H9 (cell line): Measurements from ENCODE around the gene DGKE. TPM values are rescaled to one million over a fixed set of nuclear protein-coding genes. Genes with fewer than 3 reads are reported as not detected.

Experiments
- DNase-seq: peaks from one replicate; pipeline ENCODE4 v3.0.0-alpha.2; 2017
- H2AFZ ChIP-seq: one replicate; pipeline ENCODE4 v1.6.1; 2013; ENCODE audit warnings: mild to moderate bottlenecking, low read length, control low read depth, moderate library complexity
- H2AK5ac ChIP-seq: 2 replicates; pipeline ENCODE4 v1.6.1; 2013; ENCODE audit warnings: low read length, control low read depth, mixed read lengths; ENCODE audit not compliant: insufficient read length
- H2BK120ac ChIP-seq: one replicate; pipeline ENCODE4 v1.6.1; 2013; ENCODE audit warnings: low read depth, mild to moderate bottlenecking, low read length, control low read depth, inconsistent platforms; ENCODE audit not compliant: poor library complexity, severe bottlenecking
- H2BK12ac ChIP-seq: 2 replicates; pipeline ENCODE4 v1.6.1; 2013; ENCODE audit warnings: low read length, control low read depth, mixed read lengths, low read depth; ENCODE audit not compliant: insufficient read length
- H2BK15ac ChIP-seq: 2 replicates; pipeline ENCODE4 v1.6.1; 2013; ENCODE audit warnings: low read depth, low read length, control low read depth
- H2BK20ac ChIP-seq: one replicate; pipeline ENCODE4 v1.6.1; 2013; ENCODE audit warnings: low read depth, mild to moderate bottlenecking, low read length, control low read depth, inconsistent platforms; ENCODE audit not compliant: poor library complexity, severe bottlenecking
- H2BK5ac ChIP-seq: 2 replicates; pipeline ENCODE4 v1.6.1; 2013; ENCODE audit warnings: low read length, control low read depth, mixed read lengths; ENCODE audit not compliant: insufficient read length
- H3K14ac ChIP-seq: 2 replicates; pipeline ENCODE4 v1.6.1; 2013; ENCODE audit warnings: low read length, control low read depth; ENCODE audit not compliant: insufficient read depth
- H3K18ac ChIP-seq: 2 replicates; pipeline ENCODE4 v1.6.1; 2013; ENCODE audit warnings: low read depth, mild to moderate bottlenecking, mixed read lengths, low read length, control low read depth; ENCODE audit not compliant: insufficient read length
- H3K23ac ChIP-seq: 2 replicates; pipeline ENCODE4 v1.6.1; 2013; ENCODE audit warnings: low read length, control low read depth, mixed read lengths, low read depth; ENCODE audit not compliant: insufficient read length
- H3K23me2 ChIP-seq: 2 replicates; pipeline ENCODE4 v1.6.1; 2013; ENCODE audit warnings: low read depth, mild to moderate bottlenecking, mixed read lengths, low read length, control low read depth; ENCODE audit not compliant: insufficient read length, poor library complexity, severe bottlenecking
- H3K27ac ChIP-seq: 2 replicates; pipeline ENCODE4 v1.5.1; 2013; ENCODE audit warnings: low read length, control low read depth, mixed read lengths, low read depth; ENCODE audit not compliant: insufficient read length
- H3K27me3 ChIP-seq: 2 replicates; pipeline ENCODE4 v1.6.1; 2013; ENCODE audit warnings: low read length, control low read depth, inconsistent platforms; ENCODE audit not compliant: insufficient read depth
- H3K4ac ChIP-seq: 2 replicates; pipeline ENCODE4 v1.6.1; 2013; ENCODE audit warnings: low read depth, mild to moderate bottlenecking, control low read depth, inconsistent platforms, low read length, moderate library complexity
- H3K4me1 ChIP-seq: 2 replicates; pipeline ENCODE4 v1.6.1; 2013; ENCODE audit warnings: low read length, control low read depth, inconsistent platforms; ENCODE audit not compliant: insufficient read depth
- H3K4me2 ChIP-seq: 2 replicates; pipeline ENCODE4 v1.6.1; 2013; ENCODE audit warnings: low read length, control low read depth, mixed read lengths; ENCODE audit not compliant: insufficient read length, insufficient read depth
- H3K56ac ChIP-seq: 2 replicates; pipeline ENCODE4 v1.6.1; 2013; ENCODE audit warnings: low read depth, mild to moderate bottlenecking, mixed read lengths, low read length, control low read depth; ENCODE audit not compliant: insufficient read length
- H3K79me1 ChIP-seq: 2 replicates; pipeline ENCODE4 v1.6.1; 2013; ENCODE audit warnings: low read depth, mild to moderate bottlenecking, moderate library complexity, low read length, control low read depth, inconsistent platforms; ENCODE audit not compliant: insufficient read depth, poor library complexity, severe bottlenecking
- H3K79me2 ChIP-seq: 2 replicates; pipeline ENCODE4 v1.6.1; 2013; ENCODE audit warnings: low read length, control low read depth, inconsistent platforms; ENCODE audit not compliant: insufficient read depth
- H3K9ac ChIP-seq: 2 replicates; pipeline ENCODE4 v1.6.1; 2013; ENCODE audit warnings: low read length, control low read depth, mixed read lengths; ENCODE audit not compliant: insufficient read length; ENCODE audit errors: extremely low read depth
- H3K9me3 ChIP-seq: one replicate; pipeline ENCODE4 v1.6.1; 2013; ENCODE audit warnings: low read depth, low read length, inconsistent platforms; ENCODE audit not compliant: control insufficient read depth
- H3T11ph ChIP-seq: one replicate; pipeline ENCODE4 v1.6.1; 2013; ENCODE audit warnings: mild to moderate bottlenecking, low read length, control low read depth, inconsistent platforms
- H4K20me1 ChIP-seq: one replicate; pipeline ENCODE4 v1.6.1; 2013; ENCODE audit not compliant: control insufficient read depth, insufficient read length, insufficient read depth
- H4K5ac ChIP-seq: 2 replicates; pipeline ENCODE4 v1.6.1; 2013; ENCODE audit warnings: low read depth, mild to moderate bottlenecking, mixed read lengths, low read length, control low read depth; ENCODE audit not compliant: insufficient read length
- H4K8ac ChIP-seq: replicated peaks from 2 replicates; pipeline ENCODE4 v1.6.1; 2013; ENCODE audit warnings: low read length, control low read depth, mixed read lengths, low read depth; ENCODE audit not compliant: insufficient read length
- H4K91ac ChIP-seq: 2 replicates; pipeline ENCODE4 v1.6.1; 2013; ENCODE audit warnings: low read depth, mild to moderate bottlenecking, moderate library complexity, mixed read lengths, low read length, control low read depth; ENCODE audit not compliant: insufficient read length
- H3K27ac Mint-ChIP-seq, 3 experiments: 2 replicates in 2 of 3; 3 replicates in 1 of 3; pipeline ENCODE4 v1.8.0; 2020 to 2021; ENCODE audit warnings: mixed read lengths in 3 of 3, mild to moderate bottlenecking in 1 of 3, moderate library complexity in 1 of 3
- H3K27me3 Mint-ChIP-seq: 2 replicates; pipeline ENCODE4 v1.8.0; 2021; ENCODE audit warnings: low read depth, mild to moderate bottlenecking, moderate library complexity, mixed read lengths
- H3K36me3 Mint-ChIP-seq, 3 experiments: 2 replicates in 2 of 3; 3 replicates in 1 of 3; pipeline ENCODE4 v1.8.0; 2020 to 2021; ENCODE audit warnings: low read depth in 3 of 3, mixed read lengths in 3 of 3; ENCODE audit not compliant: insufficient read depth in 1 of 3
- H3K4me1 Mint-ChIP-seq, 2 experiments: 2 replicates each; pipeline ENCODE4 v1.8.0; 2020; ENCODE audit warnings: mixed read lengths in 2 of 2
- H3K4me3 Mint-ChIP-seq, 2 experiments: 2 replicates in 1 of 2; 3 replicates in 1 of 2; pipeline ENCODE4 v1.8.0; 2020 to 2021; ENCODE audit warnings: mild to moderate bottlenecking in 2 of 2, mixed read lengths in 2 of 2, moderate library complexity in 1 of 2
- H3K9me3 Mint-ChIP-seq, 2 experiments: 2 replicates in 1 of 2; 3 replicates in 1 of 2; pipeline ENCODE4 v1.8.0; 2020; ENCODE audit warnings: mild to moderate bottlenecking in 2 of 2, mixed read lengths in 2 of 2, moderate library complexity in 1 of 2
- WGBS: extraction: QIAGEN DNeasy Blood & Tissue Kit; methylation state at CpG from one replicate; pipeline ENCODE4 v1.1.7; 2013; ENCODE audit warnings: missing lambda C conversion rate, low lambda C conversion rate, mixed read lengths; ENCODE audit not compliant: insufficient read length; ENCODE audit errors: extremely low coverage; 5-methylcytosine and 5-hydroxymethylcytosine counted together
- total RNA-seq: library from RNA; stranded (reverse); gene quantifications from 2 replicates; pipeline ENCODE4 v1.2.1, GENCODE V29; 2021
- TF ChIP-seq, protein P1 (sequence below): fragments of 200-600 bp; sonication (generic); conservative IDR thresholded peaks from 3 replicates; pipeline ENCODE4 v1.8.0; 2021; ENCODE audit warnings: antibody characterized with exemption, mild to moderate bottlenecking

DGKE gene
- total RNA-seq, 1 experiment from 2014 or later, result 4.9 TPM

GRCh38 chr17:56785997-56786680, 47.8 kb upstream of the DGKE start:
- no peak overlapping the region for H2BK5ac ChIP-seq
- no peak overlapping the region for H3K9ac ChIP-seq
- no peak overlapping the region for H3T11ph ChIP-seq
- no peak overlapping the region for H3K56ac ChIP-seq
- no peak overlapping the region for H3K27ac Mint-ChIP-seq
- no peak overlapping the region for H4K5ac ChIP-seq
- H3K23me2 ChIP-seq, result no peaks in the 10 kb centered on the region
- peaks cover 12% of the 10 kb centered on the region for H3K27me3 Mint-ChIP-seq
- no peak overlapping the region for H2BK12ac ChIP-seq
- no peaks in the 10 kb centered on the region for H3K9me3 Mint-ChIP-seq
- H3K4me2 ChIP-seq, result no peak overlapping the region
- no peak overlapping the region for H2BK120ac ChIP-seq
- no peaks in the 10 kb centered on the region for H3K79me1 ChIP-seq
- H4K8ac ChIP-seq, result no peak overlapping the region
- H2BK20ac ChIP-seq, result no peak overlapping the region
- no peak overlapping the region for H2BK15ac ChIP-seq
- H3K4me1 Mint-ChIP-seq, result 0 out of 4 replicates have a peak, but pooled peaks cover 0 to 5% of the 10 kb centered on the region in 2 experiments
- WGBS, result no CpG with 5 or more reads among the region's 9 CpGs
- H3K4me3 Mint-ChIP-seq, result no peak overlapping the region
- H3K9me3 ChIP-seq, result no peaks in the 10 kb centered on the region
- H2AK5ac ChIP-seq, result no peak overlapping the region
- no peak overlapping the region for H3K18ac ChIP-seq
- no peak overlapping the region for H3K4ac ChIP-seq
- no peak overlapping the region for H2AFZ ChIP-seq
- H3K79me2 ChIP-seq, result no peaks in the 10 kb centered on the region
- no peak overlapping the region for H3K23ac ChIP-seq
- H3K36me3 Mint-ChIP-seq, result no peaks in the 10 kb centered on the region
- no peaks in the 10 kb centered on the region for H3K27me3 ChIP-seq
- TF ChIP-seq, protein P1, sequence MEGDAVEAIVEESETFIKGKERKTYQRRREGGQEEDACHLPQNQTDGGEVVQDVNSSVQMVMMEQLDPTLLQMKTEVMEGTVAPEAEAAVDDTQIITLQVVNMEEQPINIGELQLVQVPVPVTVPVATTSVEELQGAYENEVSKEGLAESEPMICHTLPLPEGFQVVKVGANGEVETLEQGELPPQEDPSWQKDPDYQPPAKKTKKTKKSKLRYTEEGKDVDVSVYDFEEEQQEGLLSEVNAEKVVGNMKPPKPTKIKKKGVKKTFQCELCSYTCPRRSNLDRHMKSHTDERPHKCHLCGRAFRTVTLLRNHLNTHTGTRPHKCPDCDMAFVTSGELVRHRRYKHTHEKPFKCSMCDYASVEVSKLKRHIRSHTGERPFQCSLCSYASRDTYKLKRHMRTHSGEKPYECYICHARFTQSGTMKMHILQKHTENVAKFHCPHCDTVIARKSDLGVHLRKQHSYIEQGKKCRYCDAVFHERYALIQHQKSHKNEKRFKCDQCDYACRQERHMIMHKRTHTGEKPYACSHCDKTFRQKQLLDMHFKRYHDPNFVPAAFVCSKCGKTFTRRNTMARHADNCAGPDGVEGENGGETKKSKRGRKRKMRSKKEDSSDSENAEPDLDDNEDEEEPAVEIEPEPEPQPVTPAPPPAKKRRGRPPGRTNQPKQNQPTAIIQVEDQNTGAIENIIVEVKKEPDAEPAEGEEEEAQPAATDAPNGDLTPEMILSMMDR, result no peak
- no peaks in the 10 kb centered on the region for H3K4me1 ChIP-seq
- no peak overlapping the region for H3K27ac ChIP-seq
- H3K14ac ChIP-seq, result no peak overlapping the region
- no peaks in the 10 kb centered on the region for H4K20me1 ChIP-seq
- no peak for DNase-seq
- H4K91ac ChIP-seq, result no peak overlapping the region
